Right hindlimb (tissue), 1 donor: Measurements from ENCODE around the gene ABRACL.
"Not testable (repeated sequence)": the region's sequence is repeated elsewhere in the genome, so short reads cannot be mapped to it uniquely, and the experiment has no call there.

Experiments
- DNase-seq: peaks from one replicate; pipeline ENCODE4 v3.0.0-alpha.2; 2018

Gene ABRACL

DNA sequence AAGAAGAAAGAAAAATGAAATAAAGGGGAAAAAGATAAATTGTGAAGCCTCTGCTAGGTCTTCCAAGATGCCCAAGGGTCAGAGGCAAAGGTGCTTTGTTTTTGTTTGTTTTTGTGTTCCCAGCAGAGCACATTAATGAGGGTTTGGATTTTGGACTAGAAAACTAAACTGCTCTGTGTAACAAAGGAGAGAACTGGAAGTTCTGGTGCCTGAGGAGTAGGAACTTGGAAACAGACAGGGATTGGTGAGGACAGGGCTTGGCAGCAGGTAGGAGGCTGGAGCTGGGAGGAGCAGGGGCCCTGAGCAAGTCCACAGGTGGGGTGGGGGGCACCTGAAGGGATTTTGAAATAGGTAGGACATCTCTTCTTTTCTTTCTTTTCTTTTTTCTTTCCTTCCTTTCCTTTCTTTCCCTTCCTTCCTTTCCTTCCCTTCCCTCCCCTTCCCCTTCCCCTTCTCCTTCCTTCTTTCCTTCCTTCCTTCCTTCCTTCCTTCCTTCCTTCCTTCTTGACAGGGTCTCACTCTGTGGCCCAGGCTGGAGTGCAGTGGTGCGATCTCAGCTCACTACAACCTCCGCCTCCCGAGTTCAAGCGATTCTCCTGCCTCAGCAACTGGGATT, 15.3 kb upstream of the ABRACL start:
- DNase-seq: no peak

DNA sequence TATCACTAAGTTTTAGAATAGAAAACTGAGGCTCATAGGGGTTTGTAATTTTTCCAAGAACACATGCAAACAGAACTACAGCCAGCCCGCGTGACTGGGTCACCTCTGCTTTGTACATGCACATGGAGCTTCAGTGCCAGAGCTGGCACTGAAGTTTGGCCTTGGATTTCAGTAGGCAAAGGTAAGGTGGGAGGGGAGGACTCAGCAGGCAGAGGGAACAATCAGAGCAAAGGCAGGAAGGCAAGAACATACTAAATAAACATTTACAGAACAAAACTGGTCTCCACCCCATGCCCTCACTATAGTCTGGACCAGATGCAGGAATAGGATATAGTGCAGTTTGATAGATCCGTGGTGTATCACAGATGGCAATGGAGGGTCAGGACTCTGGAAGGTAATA, 13.6 kb upstream of the ABRACL start:
- DNase-seq: no peak

DNA sequence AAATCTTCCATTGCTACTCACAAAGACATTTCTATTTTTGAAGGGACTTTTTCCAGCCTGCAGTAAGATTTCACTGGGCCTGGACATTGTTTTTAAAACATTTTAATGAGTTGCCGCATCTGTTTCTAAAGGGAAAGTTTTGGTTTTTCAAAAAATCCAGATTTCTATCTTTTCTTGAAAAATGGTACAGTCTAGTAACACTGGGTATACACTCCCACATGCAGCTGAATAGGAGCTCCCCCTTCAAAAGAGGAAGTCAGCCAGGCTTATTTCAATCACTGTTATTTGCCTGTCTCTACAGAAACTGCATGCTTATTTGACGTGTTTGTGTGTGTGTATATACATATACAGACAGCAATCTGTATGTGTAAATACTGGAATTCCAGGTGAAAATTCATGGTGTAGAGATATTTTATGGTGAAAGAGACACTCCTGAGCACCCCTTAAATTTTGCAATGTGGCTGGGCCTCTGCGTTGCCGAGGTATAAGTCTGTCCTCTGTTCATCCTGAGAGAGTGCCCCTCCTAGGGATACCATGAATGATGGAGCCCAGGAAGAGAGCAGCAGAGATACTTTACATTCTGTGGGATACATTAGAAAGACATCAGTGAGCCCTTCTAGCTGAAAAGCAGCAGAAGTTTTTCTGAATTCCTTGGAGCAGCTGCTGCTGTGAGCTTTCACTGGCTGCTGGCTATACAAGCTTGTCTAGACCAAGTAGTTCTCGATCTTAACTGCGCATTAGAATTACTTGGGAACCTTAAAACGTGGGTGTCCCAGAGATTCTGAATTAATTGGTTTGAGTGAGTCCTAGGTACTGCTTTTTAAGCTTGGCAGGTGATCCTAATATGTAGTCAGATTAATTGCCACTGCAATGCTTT, 12.0 kb upstream of the ABRACL start:
- DNase-seq: no peak

DNA sequence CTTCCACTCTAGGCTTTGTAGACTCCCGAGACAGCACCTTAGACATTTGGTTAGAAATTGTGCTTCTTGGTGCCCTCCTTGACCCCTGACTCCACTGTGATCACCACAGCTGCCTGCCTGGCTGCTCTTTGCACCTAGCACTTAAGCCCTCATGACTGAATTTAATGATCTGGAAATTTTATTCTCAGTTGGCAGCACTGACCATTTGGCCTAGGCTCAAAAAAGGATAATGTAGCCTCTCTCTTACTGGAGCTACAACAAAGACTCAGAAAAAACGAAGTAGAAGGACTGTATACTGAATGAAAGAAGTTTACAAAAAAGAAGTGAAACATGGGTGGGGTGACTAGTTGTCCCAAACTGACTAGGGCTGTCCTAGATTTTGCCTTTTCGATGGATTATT, 11.3 kb upstream of the ABRACL start:
- no peak for DNase-seq

DNA sequence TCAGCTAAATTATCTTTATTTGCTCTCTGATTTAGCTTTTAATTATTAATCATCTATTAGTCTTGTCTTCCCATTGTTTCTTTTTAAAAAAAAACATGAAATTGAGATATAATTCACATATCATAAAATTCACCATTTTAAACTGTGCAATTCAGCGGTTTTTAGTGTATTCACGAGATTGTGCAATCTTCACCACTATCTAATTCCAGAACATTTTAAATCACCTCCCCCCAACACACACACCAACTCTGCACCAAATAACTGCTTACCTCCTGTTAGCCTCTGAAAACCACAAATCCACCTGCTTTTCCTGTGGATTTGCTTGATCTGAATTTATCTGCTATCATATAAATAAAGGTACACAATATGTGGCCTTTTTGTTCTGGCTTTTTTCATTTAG, 8.8 kb upstream of the ABRACL start:
- no peak for DNase-seq

- DNase-seq: no peak
These were observed 7.9 kb upstream of the ABRACL start for GRCh38 chr6:139020689-139021088.

DNA sequence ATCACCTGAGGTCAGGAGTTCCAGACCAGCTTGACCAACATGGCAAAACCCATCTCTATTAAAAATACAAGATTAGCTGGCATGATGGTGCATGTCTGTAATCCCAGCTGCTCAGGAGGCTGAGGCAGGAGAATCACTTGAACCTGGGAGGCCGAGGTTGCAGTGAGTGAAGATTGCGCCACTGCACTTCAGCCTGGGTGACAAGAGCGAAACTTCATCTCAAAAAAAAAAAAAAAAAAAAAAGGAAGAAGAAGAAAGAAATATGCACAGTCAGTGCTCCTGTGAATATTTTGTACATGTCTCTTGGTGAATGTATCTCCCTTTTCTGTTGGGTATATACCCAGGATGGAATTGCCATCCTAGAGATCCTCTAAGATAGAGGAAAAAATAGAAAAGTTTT, 3.1 kb upstream of the ABRACL start:
- DNase-seq: not testable (repeated sequence)

DNA sequence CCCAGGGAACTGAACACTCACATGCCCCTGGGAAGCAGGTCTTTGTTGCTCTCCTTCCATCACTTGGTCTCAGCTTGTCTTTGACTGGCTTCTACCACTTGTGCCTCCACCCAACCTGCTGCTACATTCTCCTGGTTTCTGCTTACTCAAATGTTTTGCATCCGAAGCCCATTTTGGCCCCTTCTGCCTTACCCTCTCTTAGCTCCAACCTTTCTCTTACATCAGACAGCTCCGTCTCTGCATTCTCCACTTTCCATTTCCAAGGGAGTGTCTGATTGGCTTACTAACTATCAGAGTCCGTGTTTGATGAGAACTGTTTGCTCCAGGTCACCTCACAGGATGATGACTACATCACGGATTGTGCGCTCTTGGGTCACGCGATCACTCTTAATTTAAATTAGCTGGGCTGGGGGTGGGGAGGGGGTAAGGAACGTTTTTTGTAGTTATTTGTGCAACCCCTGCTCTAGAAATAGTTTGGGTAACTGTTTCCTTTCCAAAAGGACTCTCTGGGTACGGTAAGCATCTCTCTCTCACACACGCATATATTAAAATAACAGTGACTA, 844 bp upstream of the ABRACL start:
- no peak for DNase-seq

- no peak for DNase-seq
These were observed 309 bp upstream of the ABRACL start for GRCh38 chr6:139028215-139028657.

- peak; percentile 55 for DNase-seq
These were observed 1.1 kb downstream of the ABRACL start for GRCh38 chr6:139029470-139030227.

DNA sequence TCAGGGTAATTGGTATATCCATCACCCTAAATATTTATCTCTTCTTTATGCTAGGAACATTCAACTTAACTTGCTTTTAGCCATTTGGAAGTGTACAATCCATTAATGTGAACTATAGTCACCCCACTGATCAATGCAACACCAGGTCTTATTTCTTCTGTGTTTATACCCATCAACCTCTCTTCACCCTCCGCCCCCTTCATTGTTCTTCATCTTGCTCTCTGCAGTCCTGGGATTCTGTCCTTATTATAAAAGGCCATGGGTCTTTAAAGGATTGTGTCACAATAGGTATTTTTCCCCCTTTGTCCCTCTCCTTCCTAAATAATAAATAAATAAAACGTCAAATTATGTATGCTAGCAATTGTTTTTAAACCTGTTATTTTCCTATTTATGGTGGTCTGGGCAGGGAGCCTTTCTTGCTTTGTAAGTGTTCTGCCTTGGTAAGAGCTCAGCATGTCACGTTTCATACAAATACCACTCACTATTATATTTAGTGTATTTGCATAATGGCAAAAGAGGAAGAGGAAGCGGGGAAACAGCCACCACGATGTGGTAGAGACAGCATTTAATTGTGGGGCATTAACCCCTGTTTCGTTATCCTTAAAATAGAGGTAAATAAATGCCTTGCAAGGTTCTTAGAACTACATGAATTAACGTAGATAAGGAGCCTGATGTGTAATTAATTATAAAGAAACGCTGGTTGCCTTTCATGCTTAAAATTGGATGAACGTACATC, 1.9 kb downstream of the ABRACL start:
- no peak for DNase-seq

DNA sequence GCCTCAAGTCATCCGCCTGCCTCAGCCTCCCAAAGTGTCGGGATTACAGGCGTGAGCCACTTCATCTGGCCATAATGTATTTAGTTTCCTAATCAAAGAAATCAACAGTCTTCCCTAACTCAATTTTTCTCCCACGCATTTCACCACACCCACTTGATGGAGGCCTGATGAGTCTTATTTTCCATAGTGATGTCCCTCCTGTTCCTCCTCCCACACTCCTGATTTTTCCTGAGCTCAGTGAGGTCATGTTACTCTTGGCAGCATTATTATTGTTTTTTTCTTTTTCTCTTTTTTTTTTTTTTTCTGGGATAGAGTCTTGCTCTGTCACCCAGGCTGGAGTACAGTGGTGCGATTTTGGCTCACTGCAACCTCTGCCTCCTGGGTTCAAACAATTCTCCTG, 8.9 kb downstream of the ABRACL start:
- DNase-seq: no peak

DNA sequence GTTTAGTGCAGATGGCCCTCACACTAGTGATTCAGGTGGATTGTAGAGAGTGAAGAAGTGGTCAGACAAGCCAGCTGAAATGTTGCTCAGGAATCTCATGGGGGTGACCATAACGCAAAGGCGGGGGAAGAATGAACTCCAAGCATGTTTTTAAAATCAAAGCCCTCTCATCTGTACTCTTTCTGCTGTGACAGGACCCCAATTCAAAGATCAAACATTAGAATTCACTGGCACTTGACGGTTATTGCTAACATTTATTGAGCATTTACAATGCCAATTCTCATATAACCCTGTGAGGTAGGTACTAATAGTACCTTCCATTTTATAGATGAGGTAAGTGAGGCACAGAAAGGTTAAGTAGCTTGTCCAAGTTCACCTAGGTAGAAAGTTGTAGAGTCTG, 15.7 kb downstream of the ABRACL start:
- no peak for DNase-seq

DNA sequence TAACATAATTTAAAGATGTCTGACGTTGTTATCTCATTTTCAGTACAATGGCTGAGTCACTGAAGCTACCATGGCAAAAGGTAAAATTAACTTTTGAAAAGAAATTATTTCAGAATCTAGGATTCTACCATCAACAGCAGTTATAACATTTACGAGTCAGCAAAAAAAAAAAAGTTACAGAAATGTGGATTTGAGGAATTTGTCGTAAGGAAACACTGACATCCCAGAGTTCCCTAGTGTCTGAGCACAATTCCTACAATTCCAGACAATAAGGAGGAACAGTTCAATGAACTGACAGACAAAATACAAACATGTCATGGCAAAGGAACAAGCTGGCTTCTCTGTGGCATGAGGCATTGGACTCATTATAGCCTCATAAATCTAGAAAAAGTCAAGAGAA, 19.1 kb downstream of the ABRACL start:
- DNase-seq: no peak

GRCh38 chr6:139048912-139049311, 20.4 kb downstream of the ABRACL start:
- not testable (repeated sequence) for DNase-seq

- DNase-seq: not testable (repeated sequence)
These were observed 21.7 kb downstream of the ABRACL start for GRCh38 chr6:139050131-139050769.

GRCh38 chr6:139050770-139051313, 22.3 kb downstream of the ABRACL start:
- DNase-seq: no peak

GRCh38 chr6:139051396-139052060, 23.0 kb downstream of the ABRACL start:
- DNase-seq: no peak

DNA sequence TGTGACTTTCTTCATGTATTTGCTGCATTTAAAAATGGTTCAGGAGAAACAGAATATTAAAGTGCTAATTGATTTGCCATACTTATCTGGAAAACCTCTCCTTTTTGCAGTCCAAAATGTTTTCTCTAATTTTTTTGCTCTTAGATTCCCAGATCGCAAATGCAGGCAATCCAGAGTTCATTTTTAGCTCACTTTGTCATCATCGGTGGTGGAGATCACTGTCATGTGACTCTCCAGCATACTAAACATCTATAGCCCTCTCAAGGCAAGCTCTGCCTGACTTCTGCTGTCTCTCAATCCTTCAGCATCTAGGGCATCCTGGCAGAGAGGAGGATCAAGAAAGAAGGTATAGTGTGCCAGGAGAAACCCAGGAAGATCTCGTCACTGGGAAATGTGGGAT, 24.8 kb downstream of the ABRACL start:
- no peak for DNase-seq

GRCh38 chr6:139054001-139054400, 25.5 kb downstream of the ABRACL start:
- DNase-seq: no peak

DNA sequence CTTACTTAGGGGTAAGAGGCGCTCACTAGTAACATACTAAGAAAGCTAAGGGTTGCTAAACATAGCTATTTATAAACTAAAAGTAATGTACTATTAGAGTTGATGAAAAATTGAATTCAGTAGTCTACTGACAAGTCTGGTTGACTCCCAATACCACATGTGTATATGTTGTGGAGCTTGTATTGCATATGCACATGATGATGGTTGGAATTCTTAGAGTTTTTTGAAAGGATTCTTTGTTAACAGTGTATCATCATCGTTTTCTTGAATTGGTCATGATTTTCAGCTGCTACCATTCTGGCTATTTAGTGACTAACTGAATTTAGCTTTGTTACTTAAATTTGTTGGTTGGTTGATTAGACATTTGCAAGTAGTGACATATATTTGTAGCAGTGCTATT, 27.2 kb downstream of the ABRACL start:
- DNase-seq: no peak
